HuH-7 (cell line): Measurements from ENCODE around the gene NOTCH2.

ENCODE experiments used
- DNase-seq: peaks from one replicate; pipeline ENCODE4 v3.0.0; 2011; ENCODE audit warnings: low spot score

NOTCH2 gene

DNA sequence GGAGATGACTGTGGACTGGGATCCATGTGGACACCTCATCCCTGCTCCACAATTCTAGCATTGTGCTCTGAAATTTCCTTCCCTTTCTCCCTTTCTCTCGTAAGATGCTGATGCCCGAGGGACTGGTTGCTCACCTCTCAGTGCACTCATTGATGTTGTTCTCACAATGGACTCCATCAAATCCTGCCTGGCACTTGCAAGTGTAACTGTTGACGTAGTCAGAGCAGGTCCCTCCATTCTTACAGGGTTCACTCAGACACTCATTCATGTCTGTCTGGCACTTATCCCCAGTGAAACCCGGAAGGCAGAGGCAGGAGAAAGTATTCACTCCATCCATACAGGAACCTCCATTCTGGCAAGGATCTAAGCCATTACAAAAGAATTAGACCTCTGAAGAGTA, 128.1 kb downstream of the NOTCH2 start:
- DNase-seq: no peak

- DNase-seq: no peak
Observed at GRCh38 chr1:119940697-119941096, 128.8 kb downstream of the NOTCH2 start.

DNA sequence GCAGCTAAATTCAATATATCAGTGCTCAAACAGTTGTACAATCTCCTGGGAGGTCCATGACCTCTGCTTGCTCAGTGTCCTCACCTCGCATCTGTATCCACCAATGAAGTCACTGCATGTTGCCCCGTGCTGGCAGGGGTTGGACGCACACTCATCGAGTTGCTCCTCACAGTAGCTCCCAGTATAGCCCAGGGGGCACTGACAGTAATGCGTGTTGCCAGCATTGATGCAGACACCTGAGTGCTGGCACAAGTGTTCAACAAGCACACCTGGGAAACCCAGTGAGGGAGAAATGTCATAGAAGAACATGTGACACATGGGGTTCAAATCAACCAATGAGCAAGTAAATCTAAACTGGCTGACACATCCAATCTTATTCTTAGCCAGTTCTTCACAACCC, 132.3 kb downstream of the NOTCH2 start:
- DNase-seq: no peak

DNA sequence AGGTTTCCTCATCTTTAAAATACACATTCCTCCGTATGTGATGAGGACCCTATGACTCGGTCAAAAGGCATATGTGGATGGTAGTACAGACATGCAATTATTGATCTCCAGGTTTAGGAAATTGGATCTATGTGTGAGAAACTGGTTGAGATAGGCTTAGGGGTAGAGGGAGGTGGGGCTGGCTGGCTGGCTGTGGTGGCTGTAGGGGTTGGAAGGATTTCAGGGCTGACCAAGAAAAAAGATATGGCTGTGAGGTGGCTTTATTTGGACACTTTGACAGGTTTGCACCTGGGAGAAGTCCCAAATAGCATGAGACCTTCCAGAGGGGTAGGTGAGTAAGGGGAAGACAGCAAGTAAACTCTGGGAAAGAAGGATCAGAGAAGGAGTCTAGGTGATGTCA, 133.5 kb downstream of the NOTCH2 start:
- DNase-seq: no peak

DNA sequence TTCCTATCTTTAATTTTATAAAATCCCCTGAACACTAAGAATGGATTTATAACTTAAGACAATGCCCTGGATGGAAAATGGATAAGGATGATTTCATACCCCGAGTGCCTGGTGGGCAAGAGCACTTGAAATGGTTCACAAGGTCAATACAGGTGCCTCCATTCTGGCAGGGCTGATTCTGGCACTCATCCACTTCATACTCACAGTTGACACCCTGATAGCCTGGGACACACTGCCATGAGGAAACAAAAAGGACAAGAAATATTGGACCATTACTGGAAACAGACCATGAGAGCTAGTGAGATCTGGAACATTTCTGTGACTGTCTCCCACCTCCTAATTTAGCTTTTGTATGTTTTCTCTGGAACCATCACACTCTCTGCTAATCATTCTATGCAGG, 134.1 kb downstream of the NOTCH2 start:
- no peak for DNase-seq

GRCh38 chr1:119933397-119933796, 136.1 kb downstream of the NOTCH2 start:
- DNase-seq: no peak

- DNase-seq: no peak
Observed at GRCh38 chr1:119929643-119930315, 139.7 kb downstream of the NOTCH2 start.

GRCh38 chr1:119926553-119926952, 142.9 kb downstream of the NOTCH2 start:
- no peak for DNase-seq

DNA sequence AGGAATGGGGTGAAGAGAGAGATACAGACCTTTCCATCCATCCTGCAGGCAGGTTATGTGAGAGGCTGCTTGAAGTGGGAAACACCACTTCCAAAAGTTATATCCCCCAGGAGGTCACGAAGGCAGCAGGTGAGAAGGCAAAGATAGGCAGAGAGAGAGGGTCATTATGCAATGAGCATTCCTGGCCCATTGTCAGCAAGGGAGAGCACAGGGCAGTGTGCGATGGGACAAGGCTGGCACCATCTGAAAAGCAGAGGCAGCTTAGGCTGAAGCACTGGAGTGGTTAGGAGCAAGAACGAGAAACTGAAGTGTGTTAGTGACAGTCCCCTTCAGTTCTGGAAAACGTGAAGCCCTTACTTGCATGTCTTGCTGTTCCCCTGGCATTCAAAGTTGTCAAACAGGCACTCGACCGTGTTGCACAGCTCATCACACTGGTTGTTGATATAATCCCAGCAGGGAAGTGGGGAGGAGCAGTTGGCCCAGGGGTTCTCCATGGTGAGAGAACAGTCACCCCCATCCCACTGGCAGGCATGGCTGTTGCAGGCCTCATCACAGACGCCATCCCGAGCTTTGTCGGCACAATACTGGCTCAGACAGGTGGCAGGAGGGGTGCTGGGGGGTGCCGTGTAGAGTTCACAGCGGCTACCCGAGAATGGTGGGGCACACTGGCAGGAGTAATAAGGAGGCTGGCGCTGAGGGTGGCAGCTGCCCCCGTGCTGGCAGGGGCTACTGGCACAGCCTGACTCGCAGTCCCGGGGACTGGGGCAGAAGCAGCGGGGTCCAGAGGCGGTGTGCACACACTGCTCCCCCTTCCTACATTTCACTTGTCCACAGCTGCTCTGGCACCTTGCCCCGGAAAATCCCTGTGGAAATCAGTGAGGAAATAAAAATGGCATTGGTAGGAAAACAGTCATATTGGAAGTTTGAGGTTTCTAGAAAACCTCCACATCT, 144.2 kb downstream of the NOTCH2 start:
- no peak for DNase-seq

GRCh38 chr1:119920104-119920968, 149.1 kb downstream of the NOTCH2 start:
- DNase-seq: no peak

GRCh38 chr1:119919241-119919640, 150.2 kb downstream of the NOTCH2 start:
- DNase-seq: no peak

DNA sequence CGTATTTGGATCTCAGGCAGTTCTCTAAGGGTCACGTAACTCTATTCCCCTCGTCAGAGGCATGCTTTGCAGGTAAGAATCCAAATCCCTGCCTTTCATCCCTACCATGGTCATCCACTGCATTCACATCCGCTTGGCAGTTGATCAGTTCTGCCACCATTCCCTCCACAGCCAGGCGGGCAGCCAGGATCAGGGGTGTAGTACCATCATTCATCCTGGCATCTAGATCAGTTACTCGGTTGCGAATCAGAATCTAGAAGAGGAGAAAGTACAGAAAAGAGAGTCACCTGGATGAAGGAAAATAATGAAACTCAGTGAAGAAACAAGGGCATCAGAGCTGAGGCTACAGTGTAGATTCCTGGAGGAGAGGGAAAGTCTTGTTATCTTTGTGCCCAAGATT, 151.2 kb downstream of the NOTCH2 start:
- no peak for DNase-seq

GRCh38 chr1:119917304-119918055, 152.0 kb downstream of the NOTCH2 start:
- no peak for DNase-seq

DNA sequence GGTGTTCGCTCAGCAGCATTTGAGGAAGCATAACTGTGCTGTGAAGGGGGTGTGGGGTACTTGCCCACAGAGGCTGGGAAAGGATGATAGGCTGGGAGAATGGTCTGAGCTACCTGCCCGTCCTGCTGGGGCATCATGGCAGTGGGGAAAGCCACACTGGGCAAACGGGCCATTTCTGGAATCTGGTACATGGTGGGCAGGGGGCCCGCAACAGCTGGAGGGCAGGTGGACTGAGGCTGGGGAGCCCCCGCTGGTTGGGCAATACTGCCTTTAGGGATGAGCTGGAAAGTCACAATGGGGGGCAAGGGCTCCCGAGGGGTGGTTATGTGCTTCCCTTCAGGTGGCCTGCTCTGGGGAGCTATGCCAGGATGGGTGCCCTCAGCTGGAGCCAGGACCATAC, 153.9 kb downstream of the NOTCH2 start:
- no peak for DNase-seq

DNA sequence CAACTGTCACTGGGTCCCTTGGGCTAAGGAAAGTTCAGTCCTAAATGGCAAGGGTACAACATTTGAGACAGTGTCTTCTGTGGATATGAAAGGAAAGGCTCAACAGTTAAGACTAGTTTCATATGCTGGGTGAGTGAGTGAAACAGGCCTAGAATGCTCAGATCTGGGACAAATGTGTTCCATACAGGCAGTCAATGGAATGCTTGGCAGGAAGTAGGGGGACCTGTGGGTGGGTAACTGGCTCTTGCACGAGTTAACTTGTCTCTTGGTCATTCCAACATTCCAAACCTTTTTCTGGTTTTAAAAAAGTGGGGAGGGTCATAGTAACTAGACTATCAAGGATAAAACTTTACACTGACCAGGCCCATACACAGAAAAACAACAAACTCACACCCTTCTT, 155.4 kb downstream of the NOTCH2 start:
- no peak for DNase-seq

DNA sequence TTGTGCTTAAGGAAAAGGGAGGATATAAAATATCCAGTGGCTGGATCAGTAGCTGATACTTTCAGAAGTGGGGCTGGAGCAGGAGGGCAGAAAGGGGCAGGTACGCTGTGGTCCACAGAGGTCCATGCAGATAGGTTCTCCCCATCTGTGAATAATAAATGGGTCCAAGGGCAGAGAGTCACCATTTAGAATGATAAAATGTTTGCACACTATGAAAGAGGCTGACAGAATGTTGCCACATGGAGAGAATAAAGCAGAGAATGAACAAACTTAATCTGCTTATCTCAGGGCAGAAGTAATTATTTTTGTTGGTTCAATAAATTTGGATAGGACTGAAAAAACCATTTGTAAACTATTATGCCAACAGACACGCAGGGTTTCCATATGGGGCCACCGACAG, 156.5 kb downstream of the NOTCH2 start:
- no peak for DNase-seq

DNA sequence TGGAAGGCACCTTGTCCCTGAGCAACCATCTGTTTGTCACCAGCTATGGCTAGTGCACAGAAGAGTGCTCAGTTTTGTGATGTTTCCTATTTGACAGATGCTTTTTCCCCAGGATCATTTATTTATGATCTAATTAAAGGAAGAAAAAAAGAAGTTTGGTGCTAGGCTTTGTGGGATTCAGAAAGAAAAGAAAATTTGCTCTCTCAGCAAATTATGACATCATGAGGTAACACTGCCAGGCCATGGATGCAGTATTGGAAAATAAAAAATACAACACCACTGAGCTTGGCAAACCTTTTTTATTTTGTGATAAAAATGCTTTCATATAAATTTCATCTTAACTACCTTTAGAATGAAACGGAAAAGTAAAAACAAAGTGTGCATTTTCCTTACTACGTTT, 157.7 kb downstream of the NOTCH2 start:
- no peak for DNase-seq

GRCh38 chr1:119910618-119911017, 158.8 kb downstream of the NOTCH2 start:
- no peak for DNase-seq

GRCh38 chr1:119909890-119910596, 159.4 kb downstream of the NOTCH2 start:
- no peak for DNase-seq

DNA sequence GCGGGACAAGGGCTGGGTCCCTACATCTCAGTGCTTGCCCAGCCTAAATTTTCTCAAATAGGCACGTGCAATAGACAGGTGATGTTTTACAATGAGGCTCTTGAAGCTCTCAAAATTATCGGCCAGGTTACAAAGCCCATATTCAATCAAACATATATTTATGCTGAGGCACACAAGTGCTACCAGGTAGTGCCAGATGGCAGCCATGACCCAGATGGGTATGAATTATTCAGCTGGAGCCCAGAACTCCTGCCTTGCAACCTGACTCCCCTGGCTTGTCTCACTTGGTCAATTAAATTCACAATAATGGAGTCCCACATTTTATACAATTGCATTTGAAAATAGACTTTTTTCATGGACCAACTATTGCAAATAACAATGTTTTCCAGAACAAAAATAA, 160.8 kb downstream of the NOTCH2 start:
- DNase-seq: no peak
